HG03575 (cell line): ENCODE data around the gene CFAP57.
"Not testable (repeated sequence)": the region's sequence is repeated elsewhere in the genome, so short reads cannot be mapped to it uniquely, and the experiment has no call there.

Source experiments
- ATAC-seq: cut with Tn5 transposase; IDR thresholded peaks from one replicate; pipeline ENCODE4 v1.9.1; 2021; ENCODE audit not compliant: unreplicated experiment, insufficient number of reproducible peaks, low FRiP score; ENCODE audit errors: extremely low read depth

The CFAP57 gene

DNA sequence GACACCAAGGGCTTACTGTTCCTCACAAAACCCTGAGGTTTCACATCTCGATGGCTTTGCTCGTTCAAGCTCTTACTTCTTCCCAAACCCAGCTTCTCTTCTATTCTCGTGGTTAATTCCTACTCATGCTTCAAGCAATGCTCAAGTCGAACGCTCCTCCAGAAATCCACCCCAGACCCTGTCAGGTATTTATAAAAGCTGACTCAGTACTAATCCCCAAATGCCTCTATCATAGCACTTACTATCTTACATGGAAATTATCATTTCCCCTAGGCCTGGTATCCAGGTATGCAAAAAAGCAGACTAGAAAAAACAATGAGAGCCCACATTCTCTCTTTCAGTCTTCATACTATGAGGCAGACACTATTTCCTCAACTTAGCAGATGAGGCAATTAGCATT is 6.4 kb upstream of the CFAP57 start:
- ATAC-seq: no peak

DNA sequence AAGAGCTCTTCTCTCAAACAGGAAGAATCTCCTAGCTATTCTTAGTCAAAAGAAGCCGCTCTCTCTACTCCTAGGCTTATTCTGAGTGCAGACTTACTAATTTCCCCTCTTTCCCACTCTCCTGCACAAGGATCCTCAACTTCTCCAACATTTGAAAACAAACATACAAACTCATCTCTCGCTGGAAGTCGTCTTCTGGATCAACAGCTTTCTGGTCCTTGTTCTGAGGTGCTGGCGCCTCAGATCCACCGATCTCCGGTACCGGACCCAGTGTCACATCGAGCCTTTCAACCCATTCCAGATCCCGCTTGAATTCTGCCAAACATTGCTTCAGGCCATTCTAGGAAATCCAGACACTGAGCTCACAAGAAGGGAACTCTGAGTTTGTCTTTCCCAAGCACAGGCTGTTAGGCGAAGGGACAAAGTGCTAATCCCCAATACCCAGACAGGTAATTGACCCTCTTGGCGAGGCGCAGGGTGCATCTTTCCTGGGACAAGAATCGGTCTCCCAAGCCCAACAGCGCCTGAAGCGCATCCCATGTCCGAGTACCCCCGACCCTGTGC is 736 bp upstream of the CFAP57 start:
- no peak for ATAC-seq

DNA sequence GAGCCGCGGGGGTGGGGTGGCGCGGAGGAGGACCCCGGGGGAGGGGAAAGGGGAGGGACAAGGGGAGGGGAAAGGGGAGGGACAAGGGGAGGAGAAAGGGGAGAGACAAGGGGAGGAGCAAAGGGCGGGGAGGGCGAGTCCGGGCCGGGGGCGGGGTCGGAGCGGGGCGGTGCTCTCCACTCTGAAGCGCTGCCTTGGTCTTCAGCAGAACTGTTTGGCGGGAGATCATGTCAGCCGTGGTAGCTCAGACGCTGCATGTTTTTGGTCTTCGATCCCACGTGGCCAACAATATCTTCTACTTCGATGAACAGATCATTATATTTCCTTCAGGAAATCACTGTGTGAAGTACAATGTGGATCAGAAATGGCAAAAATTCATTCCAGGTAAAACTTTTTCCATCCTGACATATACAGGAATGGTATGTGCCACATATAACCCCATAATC is 420 bp downstream of the CFAP57 start:
- no peak for ATAC-seq

DNA sequence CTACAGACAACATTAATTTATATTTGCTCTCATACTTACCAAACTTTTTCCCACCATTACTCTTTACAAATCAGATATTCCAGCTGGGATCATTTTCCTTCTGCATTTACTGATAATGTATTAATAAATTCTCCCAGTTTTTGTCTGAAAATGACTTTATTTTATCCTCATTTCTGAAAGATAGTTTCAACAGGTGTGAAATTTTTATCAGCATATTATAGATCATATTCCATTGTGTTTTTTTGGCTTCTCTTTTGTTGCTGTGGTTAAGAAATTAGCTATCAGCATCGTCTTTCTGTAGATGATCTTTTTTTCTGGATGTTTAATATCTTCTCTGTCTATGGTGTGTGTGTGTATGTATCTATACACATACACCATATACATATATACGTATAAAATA is 2.7 kb downstream of the CFAP57 start:
- no peak for ATAC-seq

DNA sequence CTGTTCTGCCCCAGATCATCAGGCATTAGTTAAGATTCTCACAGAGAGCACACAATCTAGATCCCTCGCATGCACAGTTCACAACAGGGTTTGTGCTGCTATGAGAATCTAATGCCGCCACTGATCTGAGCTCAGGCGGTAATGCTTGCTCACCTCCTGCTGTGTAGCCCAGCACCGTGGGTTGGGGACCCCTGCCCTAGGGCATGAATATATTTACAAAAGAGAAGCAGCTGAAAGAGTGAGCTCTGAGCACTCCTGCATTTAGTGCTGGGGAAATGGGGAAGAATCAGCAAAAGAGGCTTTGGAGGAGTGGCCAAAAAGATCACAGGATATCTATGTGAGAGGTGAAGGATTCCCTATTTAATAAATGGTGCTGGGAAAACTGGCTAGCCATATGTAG is 5.6 kb downstream of the CFAP57 start:
- no peak for ATAC-seq

DNA sequence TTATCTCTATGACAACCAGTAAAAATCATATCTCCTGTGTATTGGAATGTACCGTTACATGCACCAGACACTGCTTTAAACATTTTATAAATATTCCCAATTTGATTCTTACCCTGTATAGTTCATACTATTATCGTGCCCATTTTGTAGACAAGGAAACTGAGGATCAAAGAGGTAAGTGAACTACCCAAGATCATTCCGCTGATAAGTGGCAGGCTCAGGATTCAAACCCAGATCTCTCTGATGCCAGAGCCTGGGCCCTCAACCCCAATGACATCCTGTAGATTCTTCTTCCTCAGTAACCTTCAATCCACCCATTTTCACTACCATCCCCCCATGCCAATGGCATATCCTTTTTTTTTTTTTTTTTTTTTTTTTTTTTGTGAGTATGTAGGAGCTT is 12.3 kb downstream of the CFAP57 start:
- no peak for ATAC-seq

DNA sequence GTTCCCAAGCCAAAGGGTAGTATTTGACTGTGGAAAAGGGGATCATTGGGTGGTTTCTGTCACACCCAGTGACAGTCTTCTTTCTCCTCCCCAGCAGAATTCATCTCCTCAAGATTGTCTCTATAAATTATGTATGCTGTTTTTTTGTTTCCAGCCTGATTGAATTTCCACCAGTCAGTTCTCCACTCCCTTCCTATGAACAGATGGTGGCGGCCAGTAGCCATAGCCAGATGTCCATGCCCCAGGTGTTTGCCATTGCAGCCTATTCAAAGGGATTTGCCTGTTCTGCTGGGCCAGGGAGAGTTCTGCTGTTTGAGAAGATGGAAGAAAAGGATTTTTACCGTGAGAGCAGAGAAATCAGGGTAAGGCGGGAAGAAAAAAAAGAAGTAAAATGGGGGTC is 12.9 kb downstream of the CFAP57 start:
- no peak for ATAC-seq

DNA sequence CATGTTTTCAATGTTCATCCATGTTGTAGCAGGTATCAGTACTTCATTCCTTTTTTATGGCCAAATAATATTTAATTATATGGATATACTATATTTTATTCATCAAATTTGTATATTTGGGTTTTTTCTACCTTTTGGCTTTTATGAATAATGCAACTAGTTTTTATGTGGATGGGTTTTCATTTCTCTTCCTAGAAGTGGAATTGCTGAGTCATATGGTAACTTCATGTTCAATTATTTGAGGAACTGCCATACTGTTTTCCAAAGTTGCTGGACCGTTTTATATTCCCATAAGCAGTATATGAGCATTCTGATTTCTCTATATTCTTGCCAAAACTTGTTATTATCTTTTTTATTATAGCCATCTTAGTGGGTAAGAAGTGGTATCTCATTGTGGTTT is 16.0 kb downstream of the CFAP57 start:
- ATAC-seq: no peak

DNA sequence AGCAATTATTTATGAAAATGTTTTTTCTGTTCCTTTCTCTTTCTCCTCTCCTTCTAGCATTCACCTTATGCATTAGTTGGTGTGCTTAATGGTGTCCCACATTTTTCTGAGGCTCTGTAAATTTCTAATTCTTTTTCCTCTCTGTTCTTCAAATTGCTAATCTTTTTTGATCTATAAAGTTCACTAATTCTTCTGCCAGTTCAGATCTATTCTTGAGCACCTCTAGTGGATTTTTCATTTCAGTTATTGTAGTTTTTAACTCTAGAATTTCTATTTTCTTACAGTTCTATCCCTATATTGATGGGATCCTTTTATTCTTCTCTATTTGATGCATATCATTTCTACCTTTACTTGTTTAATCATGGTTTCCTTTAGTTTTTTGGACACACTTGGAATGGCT is 22.4 kb downstream of the CFAP57 start:
- no peak for ATAC-seq

DNA sequence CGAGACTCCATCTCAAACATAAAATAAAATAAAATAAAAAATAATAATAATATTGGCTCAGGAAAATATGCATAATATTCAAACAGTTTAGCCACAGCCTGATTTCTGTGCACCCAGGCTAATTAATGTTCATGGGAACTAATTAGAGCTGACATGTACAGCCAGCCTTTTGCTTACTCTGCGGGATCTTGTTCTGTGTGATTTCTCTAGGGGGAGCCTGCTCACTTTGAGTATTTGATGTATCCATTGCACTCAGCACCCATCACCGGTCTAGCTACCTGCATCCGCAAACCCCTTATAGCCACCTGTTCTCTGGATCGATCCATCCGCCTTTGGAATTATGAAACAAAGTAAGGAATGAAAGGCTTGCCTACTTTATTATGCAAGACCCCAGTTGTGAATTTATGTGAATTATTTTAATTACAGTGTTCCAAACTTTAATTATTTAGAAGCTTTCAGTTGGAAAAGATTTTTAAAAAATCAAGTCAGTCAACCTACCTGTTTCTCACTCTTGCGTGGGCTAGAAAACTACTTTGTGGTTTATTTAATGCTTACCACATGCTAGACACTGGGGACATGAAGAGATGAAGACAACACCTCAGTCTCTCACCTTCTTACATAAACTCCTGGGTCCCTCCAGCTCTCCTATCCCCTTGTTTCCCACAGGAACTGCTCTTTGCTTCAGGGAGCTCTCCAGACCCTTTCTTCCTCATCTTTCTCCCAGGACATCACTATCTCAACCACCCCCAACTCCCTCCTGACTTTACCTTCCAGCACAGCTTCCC is 25.4 kb downstream of the CFAP57 start:
- ATAC-seq: no peak

DNA sequence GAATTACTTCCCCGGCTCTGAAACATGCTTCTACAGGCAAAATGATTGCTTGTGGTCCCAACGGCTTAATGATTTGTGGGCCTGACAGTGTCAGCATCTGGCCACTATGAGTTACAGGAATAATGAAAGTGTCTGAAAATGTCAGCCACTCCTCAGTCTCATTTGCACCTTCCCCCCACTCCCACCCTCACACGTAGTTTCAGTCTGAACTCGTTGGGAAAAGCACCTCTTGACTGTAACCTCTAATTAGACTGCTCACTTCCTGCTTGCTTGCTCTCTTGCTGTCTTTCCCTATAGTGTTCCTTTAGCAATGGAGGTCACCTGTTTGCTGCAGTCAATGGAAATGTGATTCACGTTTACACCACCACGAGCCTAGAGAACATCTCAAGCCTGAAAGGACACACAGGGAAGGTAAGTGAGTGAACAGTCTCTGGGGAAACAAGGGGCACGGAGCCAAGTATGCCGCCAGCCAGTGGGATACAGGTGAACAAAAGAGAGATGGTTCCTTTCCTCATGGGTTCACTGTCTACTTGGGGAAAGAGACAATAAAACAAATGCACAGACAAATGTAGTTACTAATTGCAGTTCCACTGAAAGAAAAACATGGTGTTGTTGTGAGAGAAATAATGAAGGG is 27.1 kb downstream of the CFAP57 start:
- ATAC-seq: no peak

DNA sequence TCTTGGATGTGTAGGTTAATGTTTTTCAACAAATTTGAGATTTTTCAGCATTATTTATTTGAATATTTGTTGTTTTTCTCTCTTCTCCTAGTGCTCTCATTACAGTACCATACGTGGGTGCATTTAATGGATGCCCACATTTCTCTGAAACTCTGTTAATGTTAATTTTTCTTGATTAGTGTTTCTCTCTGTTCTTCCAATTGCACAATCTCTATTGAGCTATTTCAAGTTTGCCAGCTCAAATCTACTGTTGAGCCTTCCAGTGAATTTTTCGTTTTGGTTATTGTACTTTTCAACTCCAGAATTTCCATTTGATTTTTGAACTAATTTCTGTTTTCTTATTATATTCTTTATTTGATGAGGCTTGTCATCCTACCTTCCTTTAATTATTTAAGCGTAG is 31.7 kb downstream of the CFAP57 start:
- ATAC-seq: no peak

DNA sequence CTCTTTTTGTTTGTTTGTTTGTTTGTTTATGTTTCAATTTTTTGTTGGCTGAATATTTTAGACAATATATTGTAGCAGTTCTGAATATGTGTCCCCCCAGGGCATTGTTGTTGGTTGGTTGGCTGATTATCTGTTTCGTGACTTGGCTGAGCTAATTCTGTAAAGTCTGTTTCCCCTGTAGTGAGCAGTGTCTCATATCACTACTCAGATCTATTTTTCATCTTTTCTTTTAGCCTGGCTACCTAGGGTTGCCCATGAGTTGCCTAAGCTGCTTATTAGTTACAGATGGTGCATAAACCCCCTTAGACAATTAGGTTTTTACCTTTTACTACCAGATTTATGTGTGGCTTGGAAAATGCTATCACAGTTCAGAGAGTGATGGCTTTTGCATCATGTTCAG is 32.3 kb downstream of the CFAP57 start:
- no peak for ATAC-seq

DNA sequence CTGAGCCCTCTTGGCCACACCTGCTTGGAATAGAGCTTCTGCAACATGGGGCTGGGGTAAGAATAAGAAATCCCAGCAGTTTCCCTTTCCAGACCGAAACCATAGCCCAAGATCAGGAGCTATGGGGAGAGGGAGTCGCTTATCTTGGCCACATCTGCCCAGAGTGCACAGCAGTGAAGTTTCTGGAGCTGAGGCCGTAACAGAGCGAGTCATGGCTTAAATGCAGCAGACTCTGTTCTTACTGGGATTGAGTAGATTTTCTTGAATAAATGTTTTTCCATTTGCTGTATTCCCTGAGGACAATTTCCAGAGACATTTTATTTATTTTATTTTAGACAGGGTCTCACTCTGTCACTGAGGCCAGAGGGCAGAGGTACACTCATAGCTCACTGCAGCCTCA is 33.5 kb downstream of the CFAP57 start:
- ATAC-seq: no peak

DNA sequence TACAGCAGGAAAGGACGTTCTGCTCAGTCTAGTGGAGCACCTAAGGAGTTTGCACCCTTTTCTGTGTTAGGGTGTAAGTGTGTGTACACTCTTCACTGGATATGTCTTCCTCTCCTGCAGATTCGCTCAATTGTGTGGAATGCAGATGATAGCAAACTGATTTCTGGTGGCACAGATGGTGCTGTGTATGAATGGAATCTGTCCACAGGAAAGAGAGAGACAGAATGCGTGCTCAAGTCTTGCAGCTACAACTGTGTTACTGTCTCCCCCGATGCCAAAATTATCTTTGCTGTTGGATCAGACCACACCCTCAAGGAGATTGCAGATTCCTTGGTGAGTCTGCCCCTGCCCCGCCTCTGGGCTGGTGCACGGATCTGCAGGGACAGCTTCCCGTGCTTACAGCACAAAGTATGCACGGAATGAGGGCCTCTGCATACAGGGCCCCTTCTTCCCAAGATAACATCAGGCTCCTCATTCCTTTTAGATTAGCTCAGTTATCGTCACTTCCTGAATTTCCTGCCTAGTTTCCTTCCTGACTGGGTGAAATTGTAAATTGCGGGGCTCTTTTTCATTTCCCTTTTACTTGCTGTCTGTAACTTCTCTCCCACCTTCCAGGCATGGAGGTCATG is 34.6 kb downstream of the CFAP57 start:
- ATAC-seq: no peak

DNA sequence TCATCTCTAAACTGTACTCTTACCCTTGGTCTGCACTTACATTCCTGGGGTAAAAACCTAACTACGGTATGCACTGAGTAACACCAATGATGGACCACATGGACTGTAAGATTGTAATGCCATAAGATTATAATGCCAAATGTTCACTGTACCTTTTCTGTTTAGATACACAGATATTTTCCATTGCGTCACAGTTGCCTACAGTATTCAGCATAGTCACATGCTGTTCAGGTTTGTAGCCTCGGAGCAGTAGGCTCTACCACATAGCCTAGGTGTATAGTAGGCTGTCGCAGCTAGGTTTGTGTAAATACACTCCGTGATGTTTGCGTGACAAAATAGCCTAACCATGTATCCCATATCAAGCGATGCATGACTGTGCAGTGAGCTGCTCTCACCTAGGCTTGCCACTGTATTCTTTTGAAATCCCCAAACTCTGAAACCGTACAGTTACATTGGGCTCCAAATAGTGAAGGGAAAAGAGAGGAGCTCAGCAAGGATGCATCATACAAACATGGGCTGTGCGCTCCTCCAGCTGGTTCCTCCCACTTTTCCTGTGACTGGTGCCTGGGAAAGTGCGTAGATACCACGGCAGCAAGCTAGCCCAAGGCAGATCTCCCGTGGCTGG is 35.2 kb downstream of the CFAP57 start:
- no peak for ATAC-seq

DNA sequence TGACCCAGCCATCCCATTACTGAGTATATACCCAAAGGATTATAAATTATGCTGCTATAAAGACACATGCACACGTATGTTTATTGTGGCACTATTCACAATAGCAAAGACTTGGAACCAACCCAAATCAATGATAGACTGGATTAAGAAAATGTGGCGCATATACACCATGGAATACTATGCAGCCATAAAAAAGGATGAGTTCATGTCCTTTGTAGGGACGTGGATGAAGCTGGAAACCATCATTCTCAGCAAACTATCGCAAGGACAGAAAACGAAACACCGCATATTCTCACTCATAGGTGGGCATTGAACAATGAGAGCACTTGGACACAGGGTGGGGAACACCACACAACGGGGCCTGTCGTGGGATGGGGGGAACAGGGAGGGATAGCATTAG is 36.1 kb downstream of the CFAP57 start:
- ATAC-seq: not testable (repeated sequence)

DNA sequence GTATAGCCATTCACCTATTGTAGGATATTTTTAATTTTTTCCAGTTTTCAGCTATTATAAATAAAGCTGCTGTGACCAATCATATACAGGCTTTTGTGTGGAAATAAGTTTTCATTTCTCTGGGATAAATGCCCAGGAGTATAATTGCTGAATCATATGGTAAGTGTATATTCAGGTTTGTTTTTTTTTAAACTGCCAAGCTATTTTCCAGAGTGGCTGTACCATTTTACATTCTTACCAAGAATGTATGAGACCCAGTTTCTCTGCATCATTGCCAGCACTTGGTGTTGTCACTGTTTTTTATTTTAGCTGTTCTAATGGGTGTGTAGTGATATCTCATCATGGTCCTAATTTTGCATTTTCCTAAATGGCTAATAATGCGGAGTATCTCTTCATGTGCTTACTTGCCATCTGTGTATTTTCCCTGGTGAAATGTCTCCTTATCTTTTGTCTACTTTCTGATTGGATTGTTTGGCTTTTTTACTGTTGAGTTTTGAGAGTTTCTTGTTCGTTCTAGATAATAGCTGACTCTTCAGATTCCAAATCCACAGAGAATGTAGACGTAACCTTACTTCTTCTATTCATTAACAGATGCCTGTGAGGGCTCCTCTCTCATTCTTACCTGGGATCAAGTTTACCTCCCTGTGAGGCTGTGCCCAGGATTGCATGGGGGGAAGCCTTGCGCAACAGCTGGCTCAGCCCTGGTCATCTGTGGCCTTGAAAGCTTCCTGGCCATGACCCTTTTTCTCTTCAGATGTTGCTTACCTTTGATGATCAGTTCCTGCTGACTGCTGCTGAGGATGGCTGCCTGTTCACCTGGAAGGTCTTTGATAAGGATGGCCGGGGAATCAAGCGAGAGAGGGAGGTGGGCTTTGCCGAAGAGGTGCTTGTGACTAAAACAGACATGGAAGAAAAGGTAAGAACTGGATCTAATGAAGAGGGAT is 42.6 kb downstream of the CFAP57 start:
- no peak for ATAC-seq

DNA sequence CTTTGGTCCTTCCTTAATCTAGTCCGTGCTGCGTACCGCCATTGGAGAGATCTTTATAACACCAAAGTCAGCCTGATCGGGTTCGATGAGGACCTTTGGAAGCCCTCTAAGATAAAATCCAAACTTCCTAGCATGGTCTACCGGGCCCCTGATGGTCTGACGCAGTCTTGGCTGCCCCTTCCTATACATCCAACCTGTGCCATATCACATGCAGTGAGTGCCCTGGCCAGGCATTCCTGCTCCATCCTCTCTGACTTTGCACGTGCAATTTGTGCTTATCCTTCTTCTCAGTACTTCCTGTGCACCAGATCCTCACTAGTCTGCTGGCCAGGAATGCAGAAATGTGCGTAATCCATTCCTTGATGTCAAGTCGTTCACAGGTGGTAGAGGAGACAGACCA is 45.6 kb downstream of the CFAP57 start:
- ATAC-seq: no peak
